GM12878 (cell line): ENCODE measurements around the gene SSNA1. TPM values are rescaled to one million over a fixed set of nuclear protein-coding genes. Genes with fewer than 3 reads are reported as not detected.

Experiments used
- ATAC-seq: fragments of 200-7000 bp; cut with Tn5 transposase; 3 replicates; pipeline ENCODE4 v1.9.1; 2020; ENCODE audit warnings: mild to moderate bottlenecking, moderate library complexity
- BruUV-seq: library from RNA; stranded (reverse); fragments of 400-500 nt; replicated peaks from 2 replicates; lab custom pipeline; 2021; lab: Mats Ljungman, UMichigan
- CTCF ChIA-PET: fragments of 300-600 bp; sonication (Branson Sonifier 250); formaldehyde crosslinking; extraction: SDS; loops from one replicate; lab custom pipeline; 2021; ENCODE audit warnings: inconsistent platforms; lab: Yijun Ruan, JAX
- POLR2A ChIA-PET: fragments of 350-600 bp; formaldehyde crosslinking; extraction: SDS; loops from one replicate; lab custom pipeline; 2021; ENCODE audit warnings: inconsistent platforms; lab: Charles Lee
- RAD21 ChIA-PET: fragments of 300-600 bp; sonication (Branson Sonifier 250); formaldehyde crosslinking; loops from one replicate; lab custom pipeline; 2023; ENCODE audit warnings: antibody characterized with exemption; ENCODE audit not compliant: unreplicated experiment; lab: Charles Lee
- SMC1A ChIA-PET: fragments of 300-600 bp; sonication (Branson Sonifier 250); formaldehyde crosslinking; loops from one replicate; lab custom pipeline; 2023; ENCODE audit not compliant: unreplicated experiment, uncharacterized antibody; lab: Charles Lee
- DNase-seq: peaks from one replicate; pipeline ENCODE4 v3.0.0-alpha.2; 2011; ENCODE audit warnings: low read depth, low spot score
- FAIRE-seq: peaks from 3 replicates; lab custom pipeline; 2011; peaks lifted over from hg19 to GRCh38; lab: Jason Lieb, UNC
- H2AFZ ChIP-seq: 2 replicates; pipeline ENCODE4 v1.6.0; 2011; ENCODE audit warnings: low read depth, low read length, control low read depth; ENCODE audit not compliant: control insufficient read depth
- H3K27ac ChIP-seq: 2 replicates; pipeline ENCODE4 v1.5.1; 2011; ENCODE audit warnings: control low read depth; ENCODE audit not compliant: control insufficient read depth, insufficient read depth
- H3K27me3 ChIP-seq, 2 experiments: replicated peaks in 1 of 2; 2 replicates each; pipeline versions ENCODE4 v1.6.0 to v1.6.1; 2011; ENCODE audit warnings: low read length in 1 of 2; ENCODE audit not compliant: control insufficient read depth in 2 of 2, insufficient read depth in 2 of 2
- H3K36me3 ChIP-seq, 2 experiments: 2 replicates each; pipeline ENCODE4 v1.5.1; 2011; ENCODE audit warnings: low read length in 1 of 2; ENCODE audit not compliant: control insufficient read depth in 2 of 2, insufficient read depth in 2 of 2
- H3K4me1 ChIP-seq: 2 replicates; pipeline ENCODE4 v1.6.1; 2011; ENCODE audit warnings: mild to moderate bottlenecking, low read length, moderate library complexity, mixed read lengths; ENCODE audit not compliant: control insufficient read depth, insufficient read depth
- H3K4me2 ChIP-seq: 2 replicates; pipeline ENCODE4 v1.6.0; 2011; ENCODE audit warnings: control low read depth; ENCODE audit not compliant: control insufficient read depth, insufficient read depth
- H3K4me3 ChIP-seq: fragments of 200-600 bp; sonication (generic); 2 replicates; pipeline ENCODE4 v1.5.1; 2016
- H3K79me2 ChIP-seq: 2 replicates; pipeline ENCODE4 v1.6.0; 2011; ENCODE audit warnings: low read length; ENCODE audit not compliant: control insufficient read depth, insufficient read depth
- H3K9ac ChIP-seq: 2 replicates; pipeline ENCODE4 v1.8.0; 2011; ENCODE audit warnings: low read length, control low read depth, mixed read lengths; ENCODE audit not compliant: control insufficient read depth, insufficient read depth
- H3K9me3 ChIP-seq: replicated peaks from 3 replicates; pipeline ENCODE4 v1.5.1; 2011; ENCODE audit warnings: mild to moderate bottlenecking, low read length; ENCODE audit not compliant: control insufficient read depth, insufficient read depth
- H4K20me1 ChIP-seq: 2 replicates; pipeline ENCODE4 v1.6.0; 2011; ENCODE audit not compliant: control insufficient read depth, insufficient read depth
- BMI1 ChIP-seq: fragments of 450-650 bp; IDR thresholded peaks from 2 replicates; pipeline ENCODE4 v1.6.1; 2016; ENCODE audit warnings: mild to moderate bottlenecking, moderate library complexity, borderline replicate concordance
- CBFB ChIP-seq: IDR thresholded peaks from 2 replicates; pipeline ENCODE4 v1.6.1; 2016; ENCODE audit warnings: antibody characterized with exemption, low read depth
- EED ChIP-seq: sonication (generic); IDR thresholded peaks from 2 replicates; pipeline ENCODE4 v1.6.1; 2016; ENCODE audit warnings: antibody characterized with exemption, low read depth
- EZH2 ChIP-seq: IDR thresholded peaks from 2 replicates; pipeline ENCODE4 v1.6.1; 2012; ENCODE audit warnings: low read depth, mild to moderate bottlenecking, control low read depth, inconsistent platforms, low read length, borderline replicate concordance; ENCODE audit not compliant: control insufficient read depth
- HDAC6 ChIP-seq: fragments of 200-600 bp; sonication (generic); IDR thresholded peaks from one replicate; pipeline ENCODE4 v1.8.0; 2017; ENCODE audit warnings: antibody characterized with exemption; ENCODE audit not compliant: unreplicated experiment
- JUNB ChIP-seq: IDR thresholded peaks from 2 replicates; pipeline ENCODE4 v1.6.1; 2016; ENCODE audit warnings: antibody characterized with exemption, mild to moderate bottlenecking
- MXI1 ChIP-seq: fragments of 150-350 bp; IDR thresholded peaks from 2 replicates; pipeline ENCODE4 v1.6.1; 2011; ENCODE audit warnings: low read depth, mild to moderate bottlenecking, inconsistent platforms, low read length, improper control_type of control experiment
- NFYA ChIP-seq: IDR thresholded peaks from 2 replicates; pipeline ENCODE4 v1.6.1; 2011; ENCODE audit warnings: low read depth, mild to moderate bottlenecking, low read length, improper control_type of control experiment, borderline replicate concordance
- NFYB ChIP-seq: IDR thresholded peaks from 2 replicates; pipeline ENCODE4 v1.6.1; 2011; ENCODE audit warnings: low read depth, mild to moderate bottlenecking, low read length, improper control_type of control experiment, moderate library complexity; ENCODE audit not compliant: insufficient read depth
- NKRF ChIP-seq: fragments of 450-650 bp; conservative IDR thresholded peaks from 2 replicates; pipeline ENCODE4 v1.6.1; 2017; ENCODE audit warnings: mild to moderate bottlenecking, moderate library complexity
- RCOR1 ChIP-seq: conservative IDR thresholded peaks from 2 replicates; pipeline ENCODE4 v1.6.1; 2012; ENCODE audit warnings: low read depth, low read length, improper control_type of control experiment
- RELA ChIP-seq: fragments of 450-650 bp; IDR thresholded peaks from 2 replicates; pipeline ENCODE4 v1.8.0; 2014; ENCODE audit warnings: borderline replicate concordance; ENCODE audit not compliant: partially characterized antibody
- SMAD1 ChIP-seq: fragments of 450-650 bp; IDR thresholded peaks from 2 replicates; pipeline ENCODE4 v1.6.1; 2018; ENCODE audit warnings: mild to moderate bottlenecking, low read depth; ENCODE audit not compliant: partially characterized antibody
- SMC3 ChIP-seq: IDR thresholded peaks from 2 replicates; pipeline ENCODE4 v1.6.1; 2011; ENCODE audit warnings: low read length, improper control_type of control experiment, borderline replicate concordance
- STAT1 ChIP-seq: fragments of 450-650 bp; conservative IDR thresholded peaks from 2 replicates; pipeline ENCODE4 v1.6.1; 2014; ENCODE audit warnings: antibody characterized with exemption, mild to moderate bottlenecking
- WGBS: methylation state at CpG from one replicate; pipeline ENCODE4 v1.1.6; 2016; ENCODE audit warnings: low lambda C conversion rate; ENCODE audit not compliant: insufficient replicate concordance, insufficient coverage; ENCODE audit errors: missing lambda C conversion rate; 5-methylcytosine and 5-hydroxymethylcytosine counted together
- in situ Hi-C: fragments of 300-500 bp; cut with MboI; formaldehyde crosslinking; loops from 9 replicates; pipeline ENCODE4 v1.14.3; 2018; ENCODE audit warnings: mixed read lengths
- intact Hi-C: fragments of 100-400 bp; cut with micrococcal nuclease; formaldehyde crosslinking; loops from one replicate; pipeline ENCODE4 v1.14.2; 2022; ENCODE audit not compliant: unreplicated experiment
- polyA plus RNA-seq, 11 experiments: library from polyadenylated mRNA; depleted of rRNA in 4 of 11; unstranded in 6 of 11; stranded (reverse) in 5 of 11; fragments of >200 nt; fragmentation: Nextera tagmentation in 4 of 11; fragmentation: Illumina TruSeq in 1 of 11; extraction: Ambion mirVana in 4 of 11; extraction: Trizol in 1 of 11; gene quantifications; 1 replicate in 1 of 11; 2 replicates in 10 of 11; pipeline versions ENCODE4 v1.2.1 to v1.2.3, GENCODE V29; 2011 to 2016; ENCODE audit warnings: inconsistent platforms in 2 of 11, missing spikeins in 2 of 11, low read depth in 1 of 11
- total RNA-seq, 4 experiments: library from RNA; depleted of rRNA in 3 of 4; stranded (reverse); fragments of >200 nt in 3 of 4; fragmentation: Illumina TruSeq in 1 of 4; extraction: Trizol in 1 of 4; gene quantifications; 2 replicates each; pipeline versions ENCODE4 v1.2.1 to v1.2.3, GENCODE V29; 2013 to 2021
- TF ChIP-seq, protein P1 (sequence below): fragments of 450-650 bp; formaldehyde crosslinking; IDR thresholded peaks from 2 replicates; pipeline ENCODE4 v1.5.0; 2022; ENCODE audit warnings: mild to moderate bottlenecking, missing genetic modification characterization
- TF ChIP-seq, protein P2 (sequence below): IDR thresholded peaks from 2 replicates; pipeline ENCODE4 v1.6.1; 2011; ENCODE audit warnings: mild to moderate bottlenecking, low read depth, low read length, moderate library complexity; ENCODE audit not compliant: insufficient replicate concordance

Gene SSNA1
- total and polyA plus RNA-seq, 10 of the 15 experiments (the other 5 are each of a cell fraction or from before 2014, with no cell fraction given) = 0.63 to 139 (median 78.0) TPM

- Histone ChIP-seq H3K79me2 (peaks cover 24% of the 10 kb centered on the region), H3K4me1 (peaks cover 10% of the 10 kb centered on the region), H4K20me1 (peaks cover 7% of the 10 kb centered on the region; the same call in 1 of the 2 replicates), H3K36me3 (peaks cover 0 to 7% of the 10 kb centered on the region in 2 experiments; a peak in 2 of 4 replicates), H3K27me3 (no peaks in the 10 kb centered on the region), H3K27ac (no peak overlapping the region), H2AFZ (no peak overlapping the region), H3K4me2 (no peak overlapping the region), H3K9me3 (no peaks in the 10 kb centered on the region), H3K9ac (no peak overlapping the region), H3K4me3 (no peak overlapping the region)
- DNase-seq (no peak), ATAC-seq (no peak), FAIRE-seq (no peak)
- 78% methylated on average over 10 of the region's 10 CpGs for WGBS
- in situ Hi-C loops (no loop called here), intact Hi-C loops (no loop called here)
- BruUV-seq = no TSS peak
- POLR2A ChIA-PET = interaction anchor here (1.1 to 2.8 kb wide), 3 partner anchors 32 to 63 kb away, joined by 3 to 10 read pairs (median 5); partner anchors contain the start of gene CYSRT1
- SMC1A ChIA-PET = no interaction called here
- CTCF ChIA-PET = interaction anchor here (0.7 kb wide), 1 partner anchor 12 kb away, joined by 3 read pairs; no protein-coding TSS in a partner anchor
- RAD21 ChIA-PET = no interaction called here
- TF ChIP-seq BMI1 (no peak), EZH2 (no peak), NFYA (no peak), STAT1 (no peak), CBFB (no peak), JUNB (no peak), NFYB (no peak), RELA (no peak), SMC3 (no peak), RCOR1 (no peak), NKRF (no peak), EED (no peak), HDAC6 (no peak), MXI1 (no peak), SMAD1 (no peak)
- TF ChIP-seq, protein P1, sequence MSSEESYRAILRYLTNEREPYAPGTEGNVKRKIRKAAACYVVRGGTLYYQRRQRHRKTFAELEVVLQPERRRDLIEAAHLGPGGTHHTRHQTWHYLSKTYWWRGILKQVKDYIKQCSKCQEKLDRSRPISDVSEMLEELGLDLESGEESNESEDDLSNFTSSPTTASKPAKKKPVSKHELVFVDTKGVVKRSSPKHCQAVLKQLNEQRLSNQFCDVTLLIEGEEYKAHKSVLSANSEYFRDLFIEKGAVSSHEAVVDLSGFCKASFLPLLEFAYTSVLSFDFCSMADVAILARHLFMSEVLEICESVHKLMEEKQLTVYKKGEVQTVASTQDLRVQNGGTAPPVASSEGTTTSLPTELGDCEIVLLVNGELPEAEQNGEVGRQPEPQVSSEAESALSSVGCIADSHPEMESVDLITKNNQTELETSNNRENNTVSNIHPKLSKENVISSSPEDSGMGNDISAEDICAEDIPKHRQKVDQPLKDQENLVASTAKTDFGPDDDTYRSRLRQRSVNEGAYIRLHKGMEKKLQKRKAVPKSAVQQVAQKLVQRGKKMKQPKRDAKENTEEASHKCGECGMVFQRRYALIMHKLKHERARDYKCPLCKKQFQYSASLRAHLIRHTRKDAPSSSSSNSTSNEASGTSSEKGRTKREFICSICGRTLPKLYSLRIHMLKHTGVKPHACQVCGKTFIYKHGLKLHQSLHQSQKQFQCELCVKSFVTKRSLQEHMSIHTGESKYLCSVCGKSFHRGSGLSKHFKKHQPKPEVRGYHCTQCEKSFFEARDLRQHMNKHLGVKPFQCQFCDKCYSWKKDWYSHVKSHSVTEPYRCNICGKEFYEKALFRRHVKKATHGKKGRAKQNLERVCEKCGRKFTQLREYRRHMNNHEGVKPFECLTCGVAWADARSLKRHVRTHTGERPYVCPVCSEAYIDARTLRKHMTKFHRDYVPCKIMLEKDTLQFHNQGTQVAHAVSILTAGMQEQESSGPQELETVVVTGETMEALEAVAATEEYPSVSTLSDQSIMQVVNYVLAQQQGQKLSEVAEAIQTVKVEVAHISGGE = no peak
- TF ChIP-seq, protein P2, sequence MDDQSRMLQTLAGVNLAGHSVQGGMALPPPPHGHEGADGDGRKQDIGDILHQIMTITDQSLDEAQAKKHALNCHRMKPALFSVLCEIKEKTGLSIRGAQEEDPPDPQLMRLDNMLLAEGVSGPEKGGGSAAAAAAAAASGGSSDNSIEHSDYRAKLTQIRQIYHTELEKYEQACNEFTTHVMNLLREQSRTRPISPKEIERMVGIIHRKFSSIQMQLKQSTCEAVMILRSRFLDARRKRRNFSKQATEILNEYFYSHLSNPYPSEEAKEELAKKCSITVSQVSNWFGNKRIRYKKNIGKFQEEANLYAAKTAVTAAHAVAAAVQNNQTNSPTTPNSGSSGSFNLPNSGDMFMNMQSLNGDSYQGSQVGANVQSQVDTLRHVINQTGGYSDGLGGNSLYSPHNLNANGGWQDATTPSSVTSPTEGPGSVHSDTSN = no peak
Measured at GRCh38 chr9:137192448-137192780, 3.9 kb downstream of the SSNA1 start.
